Coronary artery (tissue), 2 donors: ENCODE results near the gene CMYA5.

Source experiments
- DNase-seq: peaks from one replicate; pipeline ENCODE4 v3.0.0-alpha.2; 2017; ENCODE audit warnings: low spot score
- H3K27ac ChIP-seq, 2 donors: fragments of 200-600 bp; sonication (generic); one replicate each; pipeline ENCODE4 v1.5.1; 2016 to 2019
- H3K4me3 ChIP-seq: fragments of 200-600 bp; sonication (generic); 2 replicates; pipeline ENCODE4 v1.5.1; 2016; ENCODE audit warnings: mild to moderate bottlenecking, moderate library complexity
- CTCF ChIP-seq: fragments of 200-600 bp; sonication (generic); IDR thresholded peaks from one replicate; pipeline ENCODE4 v1.5.1; 2019; ENCODE audit warnings: antibody characterized with exemption

Gene CMYA5

GRCh38 chr5:79746642-79747569, 57.3 kb downstream of the CMYA5 start:
- no peak overlapping the region for H3K4me3 ChIP-seq
- no peak for DNase-seq
- no peak overlapping the region for H3K27ac ChIP-seq
- TF ChIP-seq CTCF, result no peak

GRCh38 chr5:79750611-79751510, 61.2 kb downstream of the CMYA5 start:
- DNase-seq, result no peak
- no peak for TF ChIP-seq CTCF
- no peak overlapping the region for H3K27ac ChIP-seq
- H3K4me3 ChIP-seq, result no peak overlapping the region

- no peak for TF ChIP-seq CTCF
- DNase-seq, result no peak
- Histone ChIP-seq H3K4me3 (no peak overlapping the region), H3K27ac (no peak overlapping the region)
These were observed 63.5 kb downstream of the CMYA5 start for GRCh38 chr5:79753092-79753491.

GRCh38 chr5:79753877-79754645, 64.4 kb downstream of the CMYA5 start:
- H3K4me3 ChIP-seq, result no peak overlapping the region
- DNase-seq, result no peak
- no peak overlapping the region for H3K27ac ChIP-seq
- TF ChIP-seq CTCF, result no peak

GRCh38 chr5:79754865-79755555, 65.4 kb downstream of the CMYA5 start:
- Histone ChIP-seq H3K27ac (no peak overlapping the region), H3K4me3 (no peak overlapping the region)
- no peak for DNase-seq
- TF ChIP-seq CTCF, result no peak

GRCh38 chr5:79756076-79756475, 66.4 kb downstream of the CMYA5 start:
- DNase-seq, result no peak
- Histone ChIP-seq H3K27ac (no peak overlapping the region), H3K4me3 (no peak overlapping the region)
- TF ChIP-seq CTCF, result no peak
